Muscle layer of colon (tissue), 2 donors: ENCODE measurements around the gene PSG5.
"Not testable (repeated sequence)": the region's sequence is repeated elsewhere in the genome, so short reads cannot be mapped to it uniquely, and the experiment has no call there.

Experiments
- H3K27ac ChIP-seq: one replicate; pipeline ENCODE4 v1.7.0; 2013; ENCODE audit warnings: low read depth, mild to moderate bottlenecking, low read length, moderate library complexity
- H3K27me3 ChIP-seq, 2 donors: one replicate each; pipeline ENCODE4 v1.7.0; 2013; ENCODE audit warnings: low read length in 2 of 2, mild to moderate bottlenecking in 2 of 2; ENCODE audit not compliant: insufficient read depth in 2 of 2, control insufficient read depth in 1 of 2
- H3K36me3 ChIP-seq: one replicate; pipeline ENCODE4 v1.7.0; 2013; ENCODE audit warnings: mild to moderate bottlenecking, low read length; ENCODE audit not compliant: insufficient read depth
- H3K4me1 ChIP-seq: one replicate; pipeline ENCODE4 v1.7.0; 2013; ENCODE audit warnings: mild to moderate bottlenecking, low read length; ENCODE audit not compliant: insufficient read depth
- H3K4me3 ChIP-seq, 2 donors: one replicate each; pipeline ENCODE4 v1.7.0; 2013; ENCODE audit warnings: low read length in 2 of 2, low read depth in 1 of 2, mild to moderate bottlenecking in 1 of 2, moderate library complexity in 1 of 2
- H3K9ac ChIP-seq: one replicate; pipeline ENCODE4 v1.7.0; 2013; ENCODE audit warnings: low read length
- H3K9me3 ChIP-seq: one replicate; pipeline ENCODE4 v1.7.0; 2013; ENCODE audit warnings: mild to moderate bottlenecking, low read length
- donor health status: abdominal sarcoma.
- donor health status: Adenocarcinoma of cecum.

PSG5 gene

DNA sequence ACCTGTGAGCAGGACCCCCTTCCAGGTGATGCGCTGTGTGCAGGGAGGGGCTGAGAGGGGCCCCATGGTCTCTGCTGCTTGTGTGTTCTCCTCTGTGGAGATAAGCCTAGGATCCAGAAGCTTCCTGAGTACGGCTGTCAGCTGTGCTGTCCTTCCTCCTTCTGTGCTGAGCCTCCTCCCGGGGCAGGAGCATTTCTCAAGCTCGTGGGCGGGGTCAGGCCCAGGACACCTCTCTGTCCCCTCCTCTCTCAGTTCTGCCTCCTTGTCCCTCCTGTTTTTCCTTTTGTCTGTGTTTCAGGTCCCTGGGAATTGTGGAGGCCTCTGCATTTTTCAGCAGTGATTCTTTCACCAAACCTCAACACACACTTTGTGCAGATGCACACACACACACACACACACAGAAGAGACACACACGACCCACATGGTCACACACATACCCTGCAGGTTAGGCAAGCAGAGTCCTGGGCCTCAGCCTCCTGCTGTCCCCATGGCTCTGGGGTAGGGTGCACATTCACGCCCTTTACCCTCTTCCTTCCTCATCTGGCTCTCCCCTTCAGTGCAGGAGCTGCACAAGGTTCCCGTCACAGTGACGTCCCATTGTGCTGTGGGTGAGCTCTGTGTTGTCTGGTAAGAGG, 19.3 kb upstream of the PSG5 start, which contains the start of gene PSG4:
PSG4 (minus strand) TSS at position 168 of the 635 bp plus-strand sequence; CDS start at position 66, 102 bp downstream.
- H3K27ac ChIP-seq, H3K36me3 ChIP-seq, H3K27me3 ChIP-seq, H3K4me1 ChIP-seq, H3K9me3 ChIP-seq, H3K4me3 ChIP-seq, H3K9ac ChIP-seq: not testable (repeated sequence)

DNA sequence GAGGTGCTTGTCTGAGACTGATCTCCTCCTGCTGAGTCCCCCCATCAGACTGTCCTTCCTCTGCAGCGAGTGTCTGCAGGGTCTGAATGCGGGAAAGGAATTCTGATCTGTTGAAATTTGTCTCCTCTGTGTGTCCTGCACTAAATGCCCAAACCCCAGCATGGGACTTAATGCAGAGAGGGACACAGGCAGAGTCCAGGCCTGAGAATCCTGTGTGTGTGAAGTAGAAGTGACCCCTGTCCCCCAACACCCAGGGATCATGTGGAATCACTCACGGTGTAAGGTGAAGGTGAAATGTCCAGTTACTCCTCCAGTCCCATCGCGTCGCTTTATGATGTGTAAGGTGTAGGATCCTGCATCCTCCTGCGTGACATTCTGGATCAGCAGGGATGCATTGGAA, 17.3 kb upstream of the PSG5 start:
- not testable (repeated sequence) for H3K27me3 ChIP-seq, H3K9ac ChIP-seq

DNA sequence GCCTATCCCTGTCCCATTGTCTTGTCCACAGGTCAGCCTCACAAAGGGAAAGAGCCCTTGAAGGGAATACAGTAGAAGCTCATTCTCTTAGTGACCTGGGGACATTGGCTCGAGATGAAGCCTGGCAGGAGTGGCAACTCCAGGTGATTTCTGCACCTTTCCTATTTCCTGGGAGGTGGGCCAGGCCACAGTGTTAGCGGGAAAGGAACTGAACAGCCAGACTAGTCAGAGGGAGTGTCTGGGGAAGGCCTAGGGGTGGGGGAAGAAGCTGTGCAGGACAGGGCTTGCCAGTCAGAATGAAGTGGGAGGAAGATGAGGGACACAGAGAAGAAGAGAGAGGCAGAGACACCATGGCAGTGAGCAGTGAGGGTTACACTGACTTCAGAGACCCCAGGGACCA, 15.6 kb upstream of the PSG5 start:
- not testable (repeated sequence) for H3K36me3 ChIP-seq, H3K4me3 ChIP-seq, H3K9ac ChIP-seq, H3K9me3 ChIP-seq, H3K27ac ChIP-seq, H3K27me3 ChIP-seq, H3K4me1 ChIP-seq

More for the DNA sequence above, 17.3 kb upstream of the PSG5 start:
- not testable (repeated sequence) for H3K4me3 ChIP-seq, H3K4me1 ChIP-seq, H3K9me3 ChIP-seq, H3K36me3 ChIP-seq, H3K27ac ChIP-seq

DNA sequence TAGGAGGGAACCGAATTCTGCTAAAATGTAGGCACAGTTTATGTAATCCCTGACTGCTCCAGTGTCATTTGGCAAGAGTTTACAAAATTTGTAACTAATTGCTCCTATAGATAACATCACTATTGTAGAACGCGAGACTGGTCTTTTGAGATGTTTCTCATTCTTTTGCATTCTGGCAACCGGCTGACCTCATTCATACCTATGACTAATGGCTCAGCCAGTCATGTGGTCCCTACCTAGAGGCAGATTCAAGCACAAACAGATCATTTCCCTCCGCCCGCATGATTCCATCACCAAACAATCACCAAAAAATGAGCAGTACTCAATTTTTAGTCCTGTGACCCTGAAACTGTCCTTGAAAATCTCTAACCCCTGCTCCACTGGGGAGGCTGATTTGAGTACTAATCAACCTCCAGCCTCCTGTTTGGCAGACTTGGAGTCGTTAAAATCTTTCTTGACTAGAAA, 15.0 kb upstream of the PSG5 start:
- H3K36me3 ChIP-seq, H3K9ac ChIP-seq, H3K27ac ChIP-seq, H3K9me3 ChIP-seq, H3K4me3 ChIP-seq, H3K27me3 ChIP-seq, H3K4me1 ChIP-seq: not testable (repeated sequence)

DNA sequence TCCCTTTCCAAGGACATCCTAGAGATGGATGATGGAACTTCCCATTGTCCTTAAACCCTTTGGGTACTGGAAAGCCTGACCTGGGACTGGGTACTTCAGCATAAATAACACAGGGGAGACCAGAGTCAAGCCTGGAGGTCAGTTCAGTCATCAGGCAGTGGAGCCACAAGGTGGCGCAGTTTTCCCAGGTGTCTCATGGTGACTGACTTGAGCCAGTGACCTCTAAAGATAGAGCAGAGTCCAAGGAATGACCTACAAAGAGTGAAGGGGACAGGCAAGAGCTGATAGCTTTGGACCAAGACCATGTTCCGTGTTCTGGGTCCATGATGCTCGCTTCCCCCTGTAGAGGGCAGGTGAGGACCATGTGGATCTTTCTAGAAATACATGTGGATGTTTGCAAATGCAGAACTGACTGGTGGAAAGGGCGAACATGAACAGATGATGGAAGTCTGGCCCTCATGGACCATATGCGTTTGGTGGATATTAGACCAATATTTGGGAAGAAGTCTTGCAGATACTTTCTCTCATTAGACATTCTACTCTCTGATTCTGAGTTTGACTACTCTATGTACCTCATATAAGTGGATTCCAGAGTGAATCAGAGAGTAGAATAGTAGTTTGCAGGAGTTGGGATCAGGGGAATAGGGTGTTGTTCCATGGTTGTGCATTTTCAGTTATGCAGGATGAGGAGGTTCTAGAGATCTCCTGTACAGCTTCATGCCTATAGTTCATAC, 12.5 kb upstream of the PSG5 start:
- not testable (repeated sequence) for H3K36me3 ChIP-seq, H3K27ac ChIP-seq, H3K4me1 ChIP-seq, H3K9me3 ChIP-seq, H3K4me3 ChIP-seq, H3K27me3 ChIP-seq, H3K9ac ChIP-seq

DNA sequence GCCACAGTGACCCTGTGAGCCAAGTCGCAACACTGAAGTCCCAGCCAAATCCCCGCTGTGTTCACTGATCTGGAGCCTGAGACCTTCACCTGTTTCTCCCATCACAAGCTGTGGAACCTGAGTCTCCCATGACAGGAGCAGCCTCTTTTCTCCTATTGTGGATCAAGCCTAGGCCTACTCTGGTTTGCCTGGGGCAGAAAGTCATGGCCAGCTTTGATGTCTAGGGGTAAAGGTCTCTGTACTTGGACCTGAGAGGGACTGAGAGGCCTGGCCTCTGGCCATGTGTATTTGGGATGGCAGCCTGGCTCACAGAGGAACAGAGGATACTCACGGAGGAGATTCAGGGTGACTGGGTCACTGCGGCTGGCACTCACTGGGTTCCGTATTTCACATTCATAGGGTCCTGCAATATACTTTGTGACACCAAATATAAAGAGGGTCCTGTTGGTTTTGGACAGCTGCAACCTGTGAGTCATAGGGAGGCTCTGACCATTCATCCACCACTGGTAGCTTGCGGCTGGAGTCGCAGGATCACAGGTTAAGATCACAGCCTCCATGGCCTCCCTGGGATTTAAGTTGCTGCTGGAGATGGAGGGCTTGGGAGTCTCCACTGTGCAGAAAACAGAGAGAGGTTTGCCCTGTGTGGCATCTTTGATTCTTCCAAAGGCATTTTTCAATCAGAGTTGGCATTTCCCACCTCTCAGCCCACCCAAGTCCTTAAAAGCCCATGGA, 11.5 kb upstream of the PSG5 start:
- not testable (repeated sequence) for H3K9me3 ChIP-seq, H3K27me3 ChIP-seq, H3K4me1 ChIP-seq

DNA sequence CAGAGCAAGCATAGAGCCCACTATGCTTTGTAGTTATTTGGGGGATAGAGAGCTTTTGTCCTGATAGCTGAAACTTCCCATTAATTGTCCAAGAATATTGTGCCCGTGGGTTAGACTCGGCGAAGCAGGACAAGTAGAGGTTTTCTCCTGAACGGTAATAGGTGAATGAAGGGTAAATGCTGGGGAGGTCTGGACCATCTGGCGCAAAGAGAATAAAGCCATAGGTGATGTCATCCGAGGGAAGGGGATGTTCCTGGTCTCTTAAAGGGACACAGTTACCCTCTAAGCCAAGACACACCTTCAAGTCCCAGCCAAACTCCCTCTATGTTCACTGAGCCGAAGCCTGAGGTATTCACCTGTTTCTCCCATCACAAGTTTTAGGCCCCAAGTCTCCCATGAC, 8.1 kb upstream of the PSG5 start:
- H3K27me3 ChIP-seq, H3K4me1 ChIP-seq, H3K27ac ChIP-seq, H3K9ac ChIP-seq, H3K9me3 ChIP-seq, H3K4me3 ChIP-seq, H3K36me3 ChIP-seq: not testable (repeated sequence)

More for the DNA sequence above, 11.5 kb upstream of the PSG5 start:
- not testable (repeated sequence) for H3K4me3 ChIP-seq, H3K27ac ChIP-seq, H3K36me3 ChIP-seq, H3K9ac ChIP-seq

DNA sequence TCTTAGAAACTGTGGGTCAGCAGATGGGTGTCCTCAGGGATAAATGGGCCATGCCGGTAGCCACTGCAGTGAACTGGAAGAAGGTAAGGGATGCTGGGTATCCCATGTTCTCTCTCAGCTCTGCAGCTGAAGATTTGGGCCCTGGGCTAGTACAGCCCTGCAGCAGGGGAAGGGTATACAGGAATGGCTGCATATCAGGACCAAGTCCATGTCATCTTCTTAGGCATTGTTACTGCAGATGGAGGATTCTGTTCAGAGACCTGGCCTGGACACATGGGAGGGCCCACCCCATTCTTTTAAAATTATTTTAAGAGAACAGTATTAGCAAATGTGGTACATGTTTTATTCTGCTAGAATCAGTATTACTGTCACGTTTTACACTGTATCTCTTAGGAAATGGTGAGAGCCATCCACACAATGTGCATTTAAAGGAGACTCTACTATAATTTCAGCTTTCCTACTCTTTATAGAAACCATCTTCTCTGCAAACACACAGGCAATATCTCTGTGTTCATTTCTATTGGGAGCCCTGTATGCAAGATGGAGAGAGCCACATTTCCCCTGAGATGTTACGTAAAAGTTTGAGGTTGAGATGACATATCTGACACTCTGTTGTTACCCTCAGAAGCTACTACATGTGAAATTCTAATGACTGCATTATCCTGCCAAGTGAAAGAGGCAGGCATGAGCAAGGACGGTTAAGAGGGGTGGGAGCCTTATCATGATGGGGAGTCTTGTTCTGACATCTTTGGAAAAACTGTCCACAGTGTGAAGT, 6.2 kb upstream of the PSG5 start:
- H3K36me3 ChIP-seq, H3K4me3 ChIP-seq, H3K9ac ChIP-seq, H3K9me3 ChIP-seq, H3K27ac ChIP-seq, H3K4me1 ChIP-seq, H3K27me3 ChIP-seq: not testable (repeated sequence)

DNA sequence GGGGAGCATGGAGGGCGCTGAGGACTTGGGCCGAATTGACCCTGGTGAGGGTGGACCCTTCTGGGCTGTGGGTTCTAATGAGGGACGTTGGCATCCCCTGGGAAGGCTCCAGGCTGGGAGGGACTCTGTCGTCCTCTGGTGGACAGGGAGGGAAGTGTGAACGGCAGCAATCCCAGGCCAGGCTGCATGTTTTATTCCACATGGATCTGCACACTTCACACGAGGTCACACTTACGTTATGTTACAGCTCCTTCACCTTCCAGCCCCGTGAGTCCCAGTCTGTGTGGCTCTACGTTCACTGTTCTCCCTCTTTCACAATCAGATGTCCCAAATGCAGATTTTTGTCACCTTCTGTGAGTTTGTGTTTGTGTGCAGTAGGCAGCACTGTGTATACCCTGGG, 1.8 kb upstream of the PSG5 start:
- not testable (repeated sequence) for H3K9me3 ChIP-seq, H3K9ac ChIP-seq, H3K27ac ChIP-seq, H3K27me3 ChIP-seq, H3K36me3 ChIP-seq, H3K4me1 ChIP-seq, H3K4me3 ChIP-seq

DNA sequence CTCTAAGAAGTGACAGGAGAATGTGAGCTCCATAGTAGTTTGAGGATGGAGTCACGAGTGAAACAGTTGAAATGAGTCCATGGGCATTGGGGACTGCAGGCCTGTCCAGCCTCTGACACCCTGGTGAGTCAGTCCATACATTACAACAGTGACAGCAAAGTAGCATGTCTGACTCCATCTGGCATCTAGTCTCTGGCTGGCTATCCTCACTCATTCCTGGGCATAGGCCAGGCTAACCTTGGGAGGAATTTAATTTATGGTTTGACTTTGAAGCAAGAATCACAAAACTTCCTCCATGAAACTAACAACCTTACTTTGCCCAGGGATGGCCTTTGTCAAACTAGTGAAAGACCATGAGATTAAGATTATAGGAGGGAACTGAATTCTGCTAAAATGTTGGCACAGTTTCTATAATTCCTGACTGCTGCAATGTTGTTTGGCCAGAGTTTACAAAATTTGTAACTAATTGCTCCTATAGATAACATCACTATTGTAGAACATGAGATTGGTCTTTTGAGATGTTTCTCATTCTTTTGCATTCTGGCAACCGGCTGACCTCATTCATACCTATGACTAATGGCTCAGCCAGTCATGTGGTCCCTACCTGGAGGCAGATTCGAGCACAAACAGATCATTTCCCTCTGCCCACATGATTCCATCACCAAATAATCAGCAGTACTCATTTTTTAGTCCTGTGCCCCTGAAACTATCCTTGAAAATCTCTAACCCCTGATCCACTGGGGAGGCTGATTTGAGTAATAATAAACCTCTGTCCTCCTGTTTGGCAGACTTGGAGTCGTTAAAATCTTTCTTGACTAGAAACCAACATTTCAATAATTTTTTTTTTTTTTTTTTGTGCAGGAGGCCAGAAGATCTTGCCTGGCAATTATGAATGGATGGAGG, 4.2 kb downstream of the PSG5 start:
- not testable (repeated sequence) for H3K27me3 ChIP-seq, H3K9me3 ChIP-seq, H3K36me3 ChIP-seq, H3K27ac ChIP-seq, H3K4me1 ChIP-seq, H3K9ac ChIP-seq, H3K4me3 ChIP-seq
